ENCODE measurements around the gene DOK5.
A peak's percentile ranks its signal among the peaks of the same experiment; 100 is the strongest.

The DOK5 gene

DNA sequence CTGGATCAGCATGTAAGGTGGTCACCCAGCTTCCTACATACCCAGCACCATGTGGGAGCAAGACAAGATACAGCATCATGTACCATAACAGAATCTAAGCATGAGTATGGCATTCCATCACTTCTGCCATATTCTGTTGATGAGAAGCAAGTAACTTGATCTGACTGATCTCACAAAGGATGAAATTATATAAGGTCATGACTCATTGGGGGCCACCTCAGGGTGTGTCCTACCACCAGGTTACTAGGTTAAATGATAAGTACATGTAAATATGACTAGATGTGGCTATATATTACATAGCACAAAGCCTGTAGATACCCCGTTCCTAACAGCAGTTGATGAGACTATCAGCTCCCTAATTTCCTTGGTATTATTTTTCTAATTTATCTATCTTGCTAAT is 213.1 kb downstream of the DOK5 start:
- H3K27ac ChIP-seq, result no peak overlapping the region
- TF ChIP-seq, protein P1, sequence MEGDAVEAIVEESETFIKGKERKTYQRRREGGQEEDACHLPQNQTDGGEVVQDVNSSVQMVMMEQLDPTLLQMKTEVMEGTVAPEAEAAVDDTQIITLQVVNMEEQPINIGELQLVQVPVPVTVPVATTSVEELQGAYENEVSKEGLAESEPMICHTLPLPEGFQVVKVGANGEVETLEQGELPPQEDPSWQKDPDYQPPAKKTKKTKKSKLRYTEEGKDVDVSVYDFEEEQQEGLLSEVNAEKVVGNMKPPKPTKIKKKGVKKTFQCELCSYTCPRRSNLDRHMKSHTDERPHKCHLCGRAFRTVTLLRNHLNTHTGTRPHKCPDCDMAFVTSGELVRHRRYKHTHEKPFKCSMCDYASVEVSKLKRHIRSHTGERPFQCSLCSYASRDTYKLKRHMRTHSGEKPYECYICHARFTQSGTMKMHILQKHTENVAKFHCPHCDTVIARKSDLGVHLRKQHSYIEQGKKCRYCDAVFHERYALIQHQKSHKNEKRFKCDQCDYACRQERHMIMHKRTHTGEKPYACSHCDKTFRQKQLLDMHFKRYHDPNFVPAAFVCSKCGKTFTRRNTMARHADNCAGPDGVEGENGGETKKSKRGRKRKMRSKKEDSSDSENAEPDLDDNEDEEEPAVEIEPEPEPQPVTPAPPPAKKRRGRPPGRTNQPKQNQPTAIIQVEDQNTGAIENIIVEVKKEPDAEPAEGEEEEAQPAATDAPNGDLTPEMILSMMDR (conservative IDR thresholded peaks at IDR 0.05), result no peak

DNA sequence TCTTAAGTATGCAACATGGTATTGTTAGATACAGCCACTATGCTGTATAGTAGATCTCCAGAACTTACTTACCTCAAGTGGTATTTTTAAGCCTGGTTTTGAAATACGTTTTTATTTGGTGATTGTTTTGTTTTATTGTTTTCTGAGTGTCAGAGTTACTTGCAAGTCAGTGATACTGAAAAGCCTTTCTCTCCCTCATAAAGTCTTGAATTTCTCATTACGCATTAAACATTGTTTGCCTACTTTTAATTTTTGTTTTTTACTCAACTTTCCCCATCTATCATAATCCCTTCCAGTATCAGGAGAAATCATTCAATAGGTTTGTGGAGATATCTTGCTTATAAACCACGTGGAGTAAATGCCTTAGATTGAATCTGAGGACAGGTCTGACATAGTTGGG is 214.9 kb downstream of the DOK5 start:
- TF ChIP-seq, protein P1 (conservative IDR thresholded peaks at IDR 0.05), result no peak
- H3K27ac ChIP-seq, result no peak overlapping the region

DNA sequence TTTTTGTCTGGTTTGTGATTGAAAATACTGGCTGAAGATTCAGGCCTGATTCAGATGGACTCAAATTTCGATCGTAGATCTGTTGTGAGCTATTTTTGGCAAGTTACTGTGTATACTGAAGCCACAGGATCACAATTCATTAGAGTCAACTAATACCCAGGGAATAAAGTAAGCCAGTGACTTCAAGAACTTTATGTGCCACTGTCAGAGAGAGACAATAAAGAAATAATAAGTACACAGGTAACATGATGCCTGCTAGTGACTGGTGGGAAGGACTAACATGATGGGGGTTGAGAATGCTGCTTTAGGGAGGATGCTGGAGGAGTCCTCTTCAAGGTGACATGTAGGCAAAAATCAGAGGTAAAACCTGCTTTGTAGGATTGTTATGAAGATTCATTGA is 215.9 kb downstream of the DOK5 start:
- TF ChIP-seq, protein P1 (conservative IDR thresholded peaks at IDR 0.05), result no peak
- 0 out of 2 replicates have a peak overlapping the region, but pooled peaks have one; percentile 0 for H3K27ac ChIP-seq

DNA sequence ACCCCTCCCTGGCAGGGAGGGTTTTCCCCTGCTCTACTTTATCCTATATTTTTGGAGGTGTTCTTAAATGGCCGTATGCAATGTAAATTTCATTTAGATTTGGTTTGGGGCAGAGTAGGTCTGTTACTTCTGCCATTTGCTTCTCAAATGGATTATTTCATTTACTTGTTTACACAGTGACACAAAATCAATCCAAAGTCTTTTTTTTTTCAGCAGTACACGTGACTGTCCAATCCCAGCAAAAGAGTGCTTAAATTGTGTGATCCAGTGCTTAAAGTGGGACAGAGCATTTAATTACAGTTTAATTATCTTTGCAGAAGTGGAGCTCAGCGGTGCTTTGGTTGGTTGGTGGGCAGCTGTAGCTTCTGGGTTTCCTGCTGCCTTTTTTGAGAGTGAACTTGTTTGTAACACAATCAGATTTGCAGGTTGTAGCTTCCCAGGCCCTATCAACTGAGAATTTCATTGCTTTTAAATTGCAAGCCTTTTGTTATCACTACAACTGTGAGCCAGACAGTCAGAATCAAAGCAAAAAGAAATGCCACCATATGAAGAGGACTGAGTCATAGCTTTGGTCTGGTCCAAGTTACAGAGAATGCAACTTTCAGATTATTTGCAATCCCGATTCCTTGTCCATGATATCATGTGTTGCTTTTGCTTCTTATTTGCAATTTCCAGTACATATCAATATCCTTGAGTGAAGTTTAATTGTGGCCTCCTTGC is 216.9 kb downstream of the DOK5 start:
- TF ChIP-seq, protein P1 (conservative IDR thresholded peaks at IDR 0.05), result no peak
- peak overlapping the region; percentile 73 for H3K27ac ChIP-seq

DNA sequence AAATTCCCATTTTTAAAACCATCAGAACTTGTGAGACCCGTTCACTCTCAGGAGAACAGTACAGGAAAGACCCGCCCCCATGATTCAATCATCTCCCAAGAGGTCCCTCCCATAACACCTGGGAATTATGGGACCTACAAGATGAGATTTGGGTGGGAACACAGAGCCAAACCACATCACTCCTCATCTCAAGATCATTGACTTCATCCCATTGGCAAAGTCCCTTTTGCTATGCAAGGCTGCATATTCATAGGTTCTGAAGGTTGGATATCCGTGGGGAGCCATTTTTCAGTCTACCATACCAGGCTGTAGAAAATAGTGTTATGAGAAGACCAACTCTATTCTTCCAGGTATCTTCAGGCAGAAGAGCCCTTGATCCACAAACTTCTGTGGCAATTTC is 219.1 kb downstream of the DOK5 start:
- TF ChIP-seq, protein P1 (conservative IDR thresholded peaks at IDR 0.05), result no peak

DNA sequence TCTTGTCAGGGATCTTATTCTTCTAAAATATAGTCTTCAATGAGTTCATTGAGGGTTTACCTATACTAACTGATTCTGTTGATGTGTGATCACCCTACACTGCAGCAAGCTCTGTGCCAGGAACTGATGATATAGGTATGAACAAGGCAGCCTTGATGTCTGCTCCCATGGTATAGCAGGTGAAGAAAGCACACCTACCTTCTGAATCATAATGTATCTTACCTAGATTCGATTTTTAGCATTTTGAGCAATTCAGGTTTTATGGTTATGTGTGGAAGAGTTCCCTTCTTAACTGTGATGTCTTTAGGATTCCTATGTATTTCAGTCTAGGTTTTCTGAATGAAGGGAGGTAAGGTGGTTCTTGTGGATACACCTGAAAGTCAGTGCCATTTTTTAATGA is 223.0 kb downstream of the DOK5 start:
- TF ChIP-seq, protein P1 (conservative IDR thresholded peaks at IDR 0.05), result no peak
- no peak overlapping the region for H3K27ac ChIP-seq

More for the DNA sequence above, 219.1 kb downstream of the DOK5 start:
- H3K27ac ChIP-seq, result peak overlapping the region; percentile 73
